Stimulated activated CD8-positive, alpha-beta memory T cell treated with anti-CD3 and anti-CD28 coated beads, Interleukin-15, amount 100 ng/mL, for 1 hour (primary cell): Measurements from ENCODE around the gene MAD2L1.

Experiments used
- DNase-seq: peaks from one replicate; pipeline ENCODE4 v3.0.0-alpha.2; 2020; ENCODE audit warnings: low read depth

MAD2L1 gene

GRCh38 chr4:120057416-120057815, 9.2 kb downstream of the MAD2L1 start:
- no peak for DNase-seq

GRCh38 chr4:120056246-120056645, 10.4 kb downstream of the MAD2L1 start:
- DNase-seq, result no peak

GRCh38 chr4:120055795-120056194, 10.9 kb downstream of the MAD2L1 start:
- no peak for DNase-seq

- no peak for DNase-seq
Observed at GRCh38 chr4:120055162-120055561, 11.5 kb downstream of the MAD2L1 start.

- no peak for DNase-seq
Observed at GRCh38 chr4:120053911-120054310, 12.7 kb downstream of the MAD2L1 start.

GRCh38 chr4:120052856-120053255, 13.8 kb downstream of the MAD2L1 start:
- DNase-seq, result no peak

- DNase-seq, result no peak
Observed at GRCh38 chr4:120051253-120051652, 15.4 kb downstream of the MAD2L1 start.

- peak; percentile 52 for DNase-seq
Observed at GRCh38 chr4:120049732-120050494, 16.7 kb downstream of the MAD2L1 start.

GRCh38 chr4:120043828-120044227, 22.8 kb downstream of the MAD2L1 start:
- no peak for DNase-seq

GRCh38 chr4:120037411-120037810, 29.2 kb downstream of the MAD2L1 start:
- DNase-seq, result no peak

GRCh38 chr4:120034913-120035312, 31.7 kb downstream of the MAD2L1 start:
- DNase-seq, result no peak

- no peak for DNase-seq
Observed at GRCh38 chr4:120026853-120027252, 39.8 kb downstream of the MAD2L1 start.

GRCh38 chr4:120025516-120025915, 41.1 kb downstream of the MAD2L1 start:
- no peak for DNase-seq

- DNase-seq, result no peak
Observed at GRCh38 chr4:120018786-120019185, 47.9 kb downstream of the MAD2L1 start.

GRCh38 chr4:120017939-120018692, 48.5 kb downstream of the MAD2L1 start:
- no peak for DNase-seq

- no peak for DNase-seq
Observed at GRCh38 chr4:120011725-120012124, 54.9 kb downstream of the MAD2L1 start.

- DNase-seq, result no peak
Observed at GRCh38 chr4:120010646-120011045, 56.0 kb downstream of the MAD2L1 start.

- no peak for DNase-seq
Observed at GRCh38 chr4:120009731-120010130, 56.9 kb downstream of the MAD2L1 start.

GRCh38 chr4:120008957-120009356, 57.7 kb downstream of the MAD2L1 start:
- DNase-seq, result no peak

- DNase-seq, result no peak
Observed at GRCh38 chr4:120007896-120008436, 58.7 kb downstream of the MAD2L1 start.

- no peak for DNase-seq
Observed at GRCh38 chr4:120007191-120007871, 59.3 kb downstream of the MAD2L1 start.
